Duodenal mucosa (tissue), 2 donors: ENCODE data around the gene ZNF777.

Experiments
- H3K27ac ChIP-seq: one replicate; pipeline ENCODE4 v1.7.0; 2013; ENCODE audit warnings: low read depth, low read length
- H3K27me3 ChIP-seq, 2 donors: one replicate each; pipeline ENCODE4 v1.7.0; 2013; ENCODE audit warnings: low read length in 2 of 2, control low read depth in 1 of 2; ENCODE audit not compliant: insufficient read depth in 2 of 2, control insufficient read depth in 1 of 2
- H3K36me3 ChIP-seq, 2 donors: one replicate each; pipeline ENCODE4 v1.7.0; 2013; ENCODE audit warnings: low read length in 2 of 2, control low read depth in 1 of 2; ENCODE audit not compliant: insufficient read depth in 2 of 2, control insufficient read depth in 1 of 2
- H3K4me1 ChIP-seq, 2 donors: one replicate each; pipeline ENCODE4 v1.7.0; 2013; ENCODE audit warnings: low read length in 2 of 2, control low read depth in 1 of 2; ENCODE audit not compliant: insufficient read depth in 2 of 2, control insufficient read depth in 1 of 2
- H3K4me3 ChIP-seq, 2 donors: one replicate each; pipeline ENCODE4 v1.7.0; 2013; ENCODE audit warnings: low read length in 2 of 2, low read depth in 1 of 2
- H3K9ac ChIP-seq, 2 donors: one replicate each; pipeline ENCODE4 v1.7.0; 2013; ENCODE audit warnings: low read length in 2 of 2, low read depth in 1 of 2
- H3K9me3 ChIP-seq, 2 donors: one replicate each; pipeline ENCODE4 v1.7.0; 2013; ENCODE audit warnings: low read length in 2 of 2, control low read depth in 1 of 2; ENCODE audit not compliant: control insufficient read depth in 1 of 2

The ZNF777 gene

GRCh38 chr7:149477494-149478443 lies 16.9 kb upstream of the ZNF777 start:
- no peaks in the 10 kb centered on the region for H3K9me3 ChIP-seq
- no peaks in the 10 kb centered on the region for H3K4me1 ChIP-seq
- H3K36me3 ChIP-seq = peaks cover 26 to 45% of the 10 kb centered on the region in 2 donors
- H3K4me3 ChIP-seq = no peak overlapping the region
- H3K9ac ChIP-seq = no peak overlapping the region
- H3K27me3 ChIP-seq = no peaks in the 10 kb centered on the region
- H3K27ac ChIP-seq = no peak overlapping the region

DNA sequence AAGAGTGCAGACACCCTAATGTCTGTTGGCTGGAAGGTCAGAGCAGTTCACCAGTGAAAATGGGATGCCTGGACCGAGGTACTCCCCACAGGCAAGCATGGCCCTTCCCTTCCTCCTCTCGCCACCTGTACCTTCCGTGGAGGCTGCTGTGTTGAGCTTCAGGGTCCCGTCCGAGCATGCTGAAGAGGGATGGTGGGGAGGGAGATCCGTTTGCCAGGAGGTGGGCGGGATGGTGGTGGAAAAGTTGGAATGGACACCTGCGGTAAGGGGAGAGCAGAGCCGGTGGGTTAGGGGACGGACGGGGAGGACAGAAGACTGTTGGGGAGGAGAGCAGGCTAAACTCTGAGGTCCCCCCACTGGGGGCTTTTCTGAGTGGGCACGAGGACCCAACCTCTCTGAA lies 15.9 kb upstream of the ZNF777 start:
- H3K4me3 ChIP-seq = no peak overlapping the region
- H3K27me3 ChIP-seq = no peaks in the 10 kb centered on the region
- no peaks in the 10 kb centered on the region for H3K9me3 ChIP-seq
- H3K27ac ChIP-seq = no peak overlapping the region
- no peak overlapping the region for H3K9ac ChIP-seq
- H3K36me3 ChIP-seq = peaks cover 26 to 50% of the 10 kb centered on the region in 2 donors
- H3K4me1 ChIP-seq = no peaks in the 10 kb centered on the region

GRCh38 chr7:149475121-149476045 lies 14.5 kb upstream of the ZNF777 start:
- H3K27ac ChIP-seq = no peak overlapping the region
- H3K36me3 ChIP-seq = peaks cover 26 to 56% of the 10 kb centered on the region in 2 donors
- H3K27me3 ChIP-seq = no peaks in the 10 kb centered on the region
- H3K4me3 ChIP-seq = no peak overlapping the region
- no peaks in the 10 kb centered on the region for H3K4me1 ChIP-seq
- H3K9ac ChIP-seq = no peak overlapping the region
- no peaks in the 10 kb centered on the region for H3K9me3 ChIP-seq

DNA sequence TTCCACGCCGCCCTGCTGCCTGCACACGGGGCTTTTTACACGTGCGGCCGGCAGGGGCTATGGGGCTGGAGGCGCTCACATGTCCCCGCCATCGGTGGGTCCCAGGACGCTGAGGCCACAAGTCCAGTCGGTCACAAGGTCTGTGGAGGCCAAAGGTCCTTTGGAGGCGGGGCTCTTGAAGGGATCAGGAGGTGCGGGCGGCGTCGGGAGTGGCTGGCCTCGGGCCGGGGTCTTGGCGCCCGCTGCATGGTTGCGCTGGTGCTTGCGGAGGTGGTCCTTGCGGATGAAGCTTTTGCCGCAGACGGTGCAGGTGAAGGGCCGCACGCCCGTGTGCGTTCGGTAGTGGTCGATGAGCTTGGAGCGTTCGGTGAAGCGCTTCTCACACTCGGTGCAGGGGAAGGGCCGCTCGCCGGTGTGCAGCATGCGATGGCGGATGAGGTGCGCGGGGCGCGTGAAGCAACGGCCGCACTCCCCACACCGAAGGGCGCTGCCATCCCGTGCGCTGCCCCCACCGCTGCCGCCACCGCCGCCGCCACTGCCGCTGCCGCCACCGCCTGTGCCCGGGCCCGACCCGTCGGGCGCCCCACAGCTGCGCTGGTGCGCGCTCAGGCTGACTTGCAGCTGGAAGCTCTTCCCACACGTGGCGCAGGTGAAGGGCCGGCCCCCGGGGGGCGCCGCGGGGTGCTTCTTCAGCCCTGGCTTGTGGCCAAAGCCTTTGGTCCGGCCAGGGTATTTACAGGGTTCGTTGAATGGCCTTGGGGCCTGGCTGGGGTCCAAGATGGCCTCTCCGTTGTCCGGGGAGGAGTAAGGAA lies 13.7 kb upstream of the ZNF777 start:
- H3K9ac ChIP-seq = no peak overlapping the region
- H3K36me3 ChIP-seq = peaks cover 26 to 61% of the 10 kb centered on the region in 2 donors
- no peak overlapping the region for H3K27ac ChIP-seq
- no peaks in the 10 kb centered on the region for H3K4me1 ChIP-seq
- no peaks in the 10 kb centered on the region for H3K27me3 ChIP-seq
- H3K9me3 ChIP-seq = no peaks in the 10 kb centered on the region
- no peak overlapping the region for H3K4me3 ChIP-seq

GRCh38 chr7:149473251-149473650 lies 12.4 kb upstream of the ZNF777 start:
- no peak overlapping the region for H3K4me3 ChIP-seq
- no peaks in the 10 kb centered on the region for H3K9me3 ChIP-seq
- no peaks in the 10 kb centered on the region for H3K4me1 ChIP-seq
- H3K27me3 ChIP-seq = no peaks in the 10 kb centered on the region
- H3K9ac ChIP-seq = no peak overlapping the region
- peaks cover 26 to 61% of the 10 kb centered on the region in 2 donors for H3K36me3 ChIP-seq
- no peak overlapping the region for H3K27ac ChIP-seq

GRCh38 chr7:149471289-149471953 lies 10.6 kb upstream of the ZNF777 start:
- H3K9me3 ChIP-seq = no peaks in the 10 kb centered on the region
- no peak overlapping the region for H3K27ac ChIP-seq
- H3K4me3 ChIP-seq = no peak overlapping the region
- no peaks in the 10 kb centered on the region for H3K4me1 ChIP-seq
- H3K9ac ChIP-seq = no peak overlapping the region
- H3K27me3 ChIP-seq = no peaks in the 10 kb centered on the region
- peaks cover 21 to 47% of the 10 kb centered on the region in 2 donors for H3K36me3 ChIP-seq

DNA sequence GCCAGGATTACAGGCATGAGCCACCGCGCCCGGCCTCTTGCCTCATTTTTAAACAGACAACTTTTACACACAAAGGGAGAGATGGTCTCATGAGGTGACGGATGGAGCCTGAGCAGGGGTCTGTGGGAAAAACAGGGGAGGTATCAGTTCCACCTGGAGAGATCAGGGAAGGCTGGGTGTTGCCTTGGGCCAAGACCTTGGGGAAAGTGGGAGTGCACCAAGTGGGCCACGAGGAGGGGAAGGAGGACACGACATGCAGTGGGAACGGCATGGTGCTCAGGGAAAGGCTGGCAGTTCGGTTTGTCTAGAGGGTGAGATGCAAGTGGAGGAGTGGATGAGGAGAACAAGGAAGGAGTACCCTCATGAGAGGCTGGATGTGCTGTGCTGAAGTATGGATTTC lies 8.9 kb upstream of the ZNF777 start:
- Histone ChIP-seq H3K27me3 (peaks cover 0 to 5% of the 10 kb centered on the region in 2 donors), H3K9me3 (no peaks in the 10 kb centered on the region), H3K9ac (no peak overlapping the region), H3K4me1 (no peaks in the 10 kb centered on the region), H3K4me3 (no peak overlapping the region), H3K36me3 (peaks cover 16 to 33% of the 10 kb centered on the region in 2 donors), H3K27ac (no peak overlapping the region)

- no peak overlapping the region for H3K27ac ChIP-seq
- H3K4me3 ChIP-seq = no peak overlapping the region
- no peaks in the 10 kb centered on the region for H3K4me1 ChIP-seq
- H3K9me3 ChIP-seq = no peaks in the 10 kb centered on the region
- peaks cover 0 to 6% of the 10 kb centered on the region in 2 donors for H3K27me3 ChIP-seq
- no peak overlapping the region for H3K9ac ChIP-seq
- peaks cover 4 to 21% of the 10 kb centered on the region in 2 donors for H3K36me3 ChIP-seq
Observed at GRCh38 chr7:149468208-149468607, 7.3 kb upstream of the ZNF777 start.

DNA sequence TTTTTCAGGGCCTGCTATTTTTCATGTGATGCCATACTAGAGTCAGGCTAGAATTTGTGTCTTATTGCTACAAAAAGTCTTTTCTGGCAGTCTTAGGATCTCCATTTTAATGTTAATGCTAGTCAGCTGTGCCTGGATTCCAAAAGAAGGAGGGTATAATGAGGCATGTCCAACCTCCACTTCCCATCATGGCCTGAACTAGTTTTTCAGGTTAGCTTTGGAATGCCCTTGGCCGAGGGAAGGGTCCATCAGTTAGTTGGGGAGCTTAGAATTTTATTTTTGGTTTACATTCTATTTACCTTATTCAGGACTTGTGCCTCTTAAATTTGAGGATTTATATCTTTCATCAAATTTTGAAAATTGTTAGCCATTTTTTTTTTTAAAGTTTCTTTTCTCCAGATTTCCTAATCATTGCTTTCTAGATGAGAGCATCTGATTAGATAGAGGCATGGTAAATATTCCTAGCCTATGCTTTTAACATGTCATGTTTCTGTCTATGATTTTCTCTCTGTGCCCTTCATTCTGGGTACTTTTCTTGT lies 6.5 kb upstream of the ZNF777 start:
- peaks cover 0 to 14% of the 10 kb centered on the region in 2 donors for H3K36me3 ChIP-seq
- H3K27ac ChIP-seq = no peak overlapping the region
- H3K4me1 ChIP-seq = no peaks in the 10 kb centered on the region

More for the DNA sequence above, 6.5 kb upstream of the ZNF777 start:
- no peaks in the 10 kb centered on the region for H3K9me3 ChIP-seq
- no peak overlapping the region for H3K9ac ChIP-seq
- peaks cover 1 to 6% of the 10 kb centered on the region in 2 donors for H3K27me3 ChIP-seq
- no peak overlapping the region for H3K4me3 ChIP-seq
